K562 (cell line): ENCODE measurements around the gene BIRC7.

Experiments used
- CREM ChIP-seq: IDR thresholded peaks from 2 replicates; pipeline ENCODE4 v1.6.1; 2014; ENCODE audit warnings: antibody characterized with exemption, low read depth
- MYC ChIP-seq, 2 experiments: fragments of 250-450 bp in 1 of 2; sonication (Bioruptor Pico) in 1 of 2; IDR thresholded peaks; 2 replicates each; pipeline versions ENCODE4 v1.5.1 to v1.6.1; 2012 to 2021; ENCODE audit warnings: low read depth in 2 of 2, borderline replicate concordance in 1 of 2, improper control_type of control experiment in 1 of 2, low read length in 1 of 2, mild to moderate bottlenecking in 1 of 2, moderate library complexity in 1 of 2
- POLR2A ChIP-seq: fragments of 450-650 bp; conservative IDR thresholded peaks from 2 replicates; pipeline ENCODE4 v1.6.1; 2016
- POLR3A ChIP-seq: IDR thresholded peaks from 2 replicates; pipeline ENCODE4 v1.6.1; 2011; ENCODE audit warnings: borderline replicate concordance, mild to moderate bottlenecking, moderate library complexity; ENCODE audit not compliant: insufficient read length, insufficient read depth; ENCODE audit errors: extremely low read depth
- RAD51 ChIP-seq: fragments of 450-650 bp; IDR thresholded peaks from 2 replicates; pipeline ENCODE4 v1.7.1; 2016; ENCODE audit warnings: low read depth, mild to moderate bottlenecking, borderline replicate concordance
- ZNF217 ChIP-seq: sonication (generic); formaldehyde crosslinking; IDR thresholded peaks from 2 replicates; pipeline ENCODE4 v1.8.0; 2022; ENCODE audit warnings: mild to moderate bottlenecking, missing genetic modification reagents
- TF ChIP-seq, protein P1 (sequence below), 2 experiments: fragments of 450-650 bp; formaldehyde crosslinking in 1 of 2; IDR thresholded peaks; 2 replicates each; pipeline versions ENCODE4 v1.4.0 to v1.6.1; 2014 to 2020; ENCODE audit warnings: mild to moderate bottlenecking in 2 of 2, borderline replicate concordance in 1 of 2, low read depth in 1 of 2
- TF ChIP-seq, protein P2 (sequence below), 3 experiments: IDR thresholded peaks in 2 of 3; conservative IDR thresholded peaks in 1 of 3; 2 replicates each; pipeline ENCODE4 v1.5.1; 2011 to 2012; ENCODE audit warnings: low read length in 3 of 3, mild to moderate bottlenecking in 3 of 3, control low read depth in 2 of 3, improper control_type of control experiment in 1 of 3, inconsistent platforms in 1 of 3, low read depth in 1 of 3, mixed read lengths in 1 of 3, moderate library complexity in 1 of 3; ENCODE audit not compliant: insufficient read depth in 2 of 3

DNA sequence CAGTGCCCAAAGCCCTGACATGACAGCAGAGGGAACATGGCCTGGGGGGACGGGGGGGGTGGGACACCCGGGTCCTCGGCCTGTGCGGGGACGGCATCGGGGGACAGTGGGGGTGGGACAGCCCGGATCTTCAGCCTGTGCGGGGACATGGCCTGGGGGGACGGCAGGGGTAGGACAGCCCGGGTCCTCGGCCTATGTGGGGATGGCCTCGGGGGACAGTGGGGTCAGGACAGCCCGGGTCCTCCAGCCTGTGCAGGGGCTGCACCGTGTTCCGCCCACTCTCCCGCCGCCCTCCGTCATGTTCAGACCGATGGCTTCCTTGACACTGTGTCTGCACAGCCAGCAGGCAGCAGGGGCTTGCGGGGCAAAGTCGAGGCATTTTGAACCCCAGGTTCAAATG is 7.0 kb downstream of the BIRC7 start:
- TF ChIP-seq RAD51 (no peak), POLR3A (no peak), MYC (IDR thresholded peaks at IDR 0.05; ENCODE audit: low read depth, low read length) (no peak), MYC (CRISPR knock-in tag; IDR thresholded peaks at IDR 0.05; ENCODE audit: borderline replicate concordance, low read depth) (no peak), POLR2A (no peak), ZNF217 (CRISPR knock-in tag) (no peak), CREM (no peak)
- TF ChIP-seq, protein P1, sequence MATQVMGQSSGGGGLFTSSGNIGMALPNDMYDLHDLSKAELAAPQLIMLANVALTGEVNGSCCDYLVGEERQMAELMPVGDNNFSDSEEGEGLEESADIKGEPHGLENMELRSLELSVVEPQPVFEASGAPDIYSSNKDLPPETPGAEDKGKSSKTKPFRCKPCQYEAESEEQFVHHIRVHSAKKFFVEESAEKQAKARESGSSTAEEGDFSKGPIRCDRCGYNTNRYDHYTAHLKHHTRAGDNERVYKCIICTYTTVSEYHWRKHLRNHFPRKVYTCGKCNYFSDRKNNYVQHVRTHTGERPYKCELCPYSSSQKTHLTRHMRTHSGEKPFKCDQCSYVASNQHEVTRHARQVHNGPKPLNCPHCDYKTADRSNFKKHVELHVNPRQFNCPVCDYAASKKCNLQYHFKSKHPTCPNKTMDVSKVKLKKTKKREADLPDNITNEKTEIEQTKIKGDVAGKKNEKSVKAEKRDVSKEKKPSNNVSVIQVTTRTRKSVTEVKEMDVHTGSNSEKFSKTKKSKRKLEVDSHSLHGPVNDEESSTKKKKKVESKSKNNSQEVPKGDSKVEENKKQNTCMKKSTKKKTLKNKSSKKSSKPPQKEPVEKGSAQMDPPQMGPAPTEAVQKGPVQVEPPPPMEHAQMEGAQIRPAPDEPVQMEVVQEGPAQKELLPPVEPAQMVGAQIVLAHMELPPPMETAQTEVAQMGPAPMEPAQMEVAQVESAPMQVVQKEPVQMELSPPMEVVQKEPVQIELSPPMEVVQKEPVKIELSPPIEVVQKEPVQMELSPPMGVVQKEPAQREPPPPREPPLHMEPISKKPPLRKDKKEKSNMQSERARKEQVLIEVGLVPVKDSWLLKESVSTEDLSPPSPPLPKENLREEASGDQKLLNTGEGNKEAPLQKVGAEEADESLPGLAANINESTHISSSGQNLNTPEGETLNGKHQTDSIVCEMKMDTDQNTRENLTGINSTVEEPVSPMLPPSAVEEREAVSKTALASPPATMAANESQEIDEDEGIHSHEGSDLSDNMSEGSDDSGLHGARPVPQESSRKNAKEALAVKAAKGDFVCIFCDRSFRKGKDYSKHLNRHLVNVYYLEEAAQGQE (IDR thresholded peaks at IDR 0.05; ENCODE audit: borderline replicate concordance): no peak
- TF ChIP-seq, protein P1 (CRISPR knock-in tag; IDR thresholded peaks at IDR 0.05; ENCODE audit: low read depth): no peak
- TF ChIP-seq, protein P2, sequence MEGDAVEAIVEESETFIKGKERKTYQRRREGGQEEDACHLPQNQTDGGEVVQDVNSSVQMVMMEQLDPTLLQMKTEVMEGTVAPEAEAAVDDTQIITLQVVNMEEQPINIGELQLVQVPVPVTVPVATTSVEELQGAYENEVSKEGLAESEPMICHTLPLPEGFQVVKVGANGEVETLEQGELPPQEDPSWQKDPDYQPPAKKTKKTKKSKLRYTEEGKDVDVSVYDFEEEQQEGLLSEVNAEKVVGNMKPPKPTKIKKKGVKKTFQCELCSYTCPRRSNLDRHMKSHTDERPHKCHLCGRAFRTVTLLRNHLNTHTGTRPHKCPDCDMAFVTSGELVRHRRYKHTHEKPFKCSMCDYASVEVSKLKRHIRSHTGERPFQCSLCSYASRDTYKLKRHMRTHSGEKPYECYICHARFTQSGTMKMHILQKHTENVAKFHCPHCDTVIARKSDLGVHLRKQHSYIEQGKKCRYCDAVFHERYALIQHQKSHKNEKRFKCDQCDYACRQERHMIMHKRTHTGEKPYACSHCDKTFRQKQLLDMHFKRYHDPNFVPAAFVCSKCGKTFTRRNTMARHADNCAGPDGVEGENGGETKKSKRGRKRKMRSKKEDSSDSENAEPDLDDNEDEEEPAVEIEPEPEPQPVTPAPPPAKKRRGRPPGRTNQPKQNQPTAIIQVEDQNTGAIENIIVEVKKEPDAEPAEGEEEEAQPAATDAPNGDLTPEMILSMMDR (IDR thresholded peaks at IDR 0.05 in 2 of 3, conservative IDR thresholded peaks at IDR 0.05 in 1 of 3; ENCODE audit: insufficient read depth in 2 of 3, low read depth in 1 of 3, low read length in 3 of 3): no peak
